Measurements from ENCODE around the gene PBX2.
A peak's percentile ranks its signal among the peaks of the same experiment; 100 is the strongest.
"Not testable (repeated sequence)": the region's sequence is repeated elsewhere in the genome, so short reads cannot be mapped to it uniquely, and the experiment has no call there.

PBX2 gene

GRCh38 chr6:32187009-32187709 is 2.8 kb downstream of the PBX2 start:
- TF ChIP-seq EZH2phosphoT487 (IDR thresholded peaks at IDR 0.05; ENCODE audit: borderline replicate concordance, low read length) (no peak), CTCF (IDR thresholded peaks at IDR 0.05; ENCODE audit: low read depth, low read length, poor library complexity, severe bottlenecking) (no peak)
- H4K20me1 ChIP-seq (ENCODE audit: control insufficient read depth, insufficient read depth, low read depth, low read length): no peaks in the 10 kb centered on the region
- peaks cover 9% of the 10 kb centered on the region for H3F3A ChIP-seq (ENCODE audit: control insufficient read depth, insufficient read depth)
- peaks cover 48% of the 10 kb centered on the region for H3K79me2 ChIP-seq (ENCODE audit: control insufficient read depth, low read length)
- H3K27me3 ChIP-seq (ENCODE audit: control insufficient read depth, low read length): no peaks in the 10 kb centered on the region
- H3K36me3 ChIP-seq (ENCODE audit: control insufficient read depth, low read length): peaks cover 69% of the 10 kb centered on the region
- peaks cover 54% of the 10 kb centered on the region for H3K4me1 ChIP-seq (ENCODE audit: control insufficient read depth, low read length)
- no peaks in the 10 kb centered on the region for H3K9me2 ChIP-seq (replicated peaks; ENCODE audit: control insufficient read depth, low read length)
- H3K9me3 ChIP-seq (ENCODE audit: control insufficient read depth, insufficient read depth, low read length): no peaks in the 10 kb centered on the region
- H3K4me2 ChIP-seq (ENCODE audit: low read length): peak overlapping the region; percentile 100
- H3K27ac ChIP-seq (ENCODE audit: low read depth, low read length): peak overlapping the region; percentile 36
- peak overlapping the region; percentile 44 for H3K4me3 ChIP-seq (ENCODE audit: low read length)

- not testable (repeated sequence) for H4K20me1 ChIP-seq (ENCODE audit: control insufficient read depth, insufficient read depth, low read depth, low read length); H3F3A ChIP-seq (ENCODE audit: control insufficient read depth, insufficient read depth); H3K27me3 ChIP-seq (ENCODE audit: control insufficient read depth, low read length); H3K9me3 ChIP-seq (ENCODE audit: control insufficient read depth, insufficient read depth, low read length); H3K4me3 ChIP-seq (ENCODE audit: low read length); H3K4me2 ChIP-seq (ENCODE audit: low read length); H3K9me2 ChIP-seq (replicated peaks; ENCODE audit: control insufficient read depth, low read length)
- Histone ChIP-seq H3K27ac (ENCODE audit: low read depth, low read length) (peak overlapping the region; percentile 36), H3K79me2 (ENCODE audit: control insufficient read depth, low read length) (peaks cover 42% of the 10 kb centered on the region), H3K36me3 (ENCODE audit: control insufficient read depth, low read length) (peaks cover 66% of the 10 kb centered on the region), H3K4me1 (ENCODE audit: control insufficient read depth, low read length) (peaks cover 46% of the 10 kb centered on the region)
These were observed 3.7 kb downstream of the PBX2 start for GRCh38 chr6:32186151-32186840.

DNA sequence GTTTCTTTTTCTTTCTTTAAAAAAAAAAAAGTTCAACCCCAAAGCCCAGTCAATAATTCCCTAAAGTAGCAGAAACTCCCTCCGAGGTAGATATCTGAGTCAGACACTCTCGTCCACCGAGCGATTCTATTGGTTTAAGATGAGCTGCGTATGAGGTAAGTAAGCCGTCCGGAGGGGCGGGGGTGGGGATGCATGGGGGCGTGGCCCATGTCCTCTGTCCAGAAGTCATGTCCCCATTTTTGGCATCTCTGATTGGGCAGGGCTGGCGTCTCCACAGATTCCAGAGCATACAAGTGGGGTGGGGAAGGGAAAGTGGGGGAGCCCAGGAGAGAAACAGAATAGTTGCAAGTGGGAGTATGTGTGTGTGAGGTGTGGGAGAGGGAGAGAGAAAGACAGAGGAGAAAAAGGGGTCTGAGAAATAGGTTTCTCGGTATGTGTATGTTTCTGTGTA is 4.3 kb downstream of the PBX2 start:
- not testable (repeated sequence) for H3K9me3 ChIP-seq (ENCODE audit: control insufficient read depth, insufficient read depth, low read length); H3K4me3 ChIP-seq (ENCODE audit: low read length); H4K20me1 ChIP-seq (ENCODE audit: control insufficient read depth, insufficient read depth, low read depth, low read length); H3K9me2 ChIP-seq (replicated peaks; ENCODE audit: control insufficient read depth, low read length); H3F3A ChIP-seq (ENCODE audit: control insufficient read depth, insufficient read depth); H3K27me3 ChIP-seq (ENCODE audit: control insufficient read depth, low read length); H3K27ac ChIP-seq (ENCODE audit: low read depth, low read length)
- H3K4me1 ChIP-seq (ENCODE audit: control insufficient read depth, low read length): peaks cover 41% of the 10 kb centered on the region
- peak overlapping the region; percentile 11; the same call in 1 of the 2 replicates for H3K4me2 ChIP-seq (ENCODE audit: low read length)
- H3K36me3 ChIP-seq (ENCODE audit: control insufficient read depth, low read length): peaks cover 66% of the 10 kb centered on the region
- H3K79me2 ChIP-seq (ENCODE audit: control insufficient read depth, low read length): peaks cover 39% of the 10 kb centered on the region

DNA sequence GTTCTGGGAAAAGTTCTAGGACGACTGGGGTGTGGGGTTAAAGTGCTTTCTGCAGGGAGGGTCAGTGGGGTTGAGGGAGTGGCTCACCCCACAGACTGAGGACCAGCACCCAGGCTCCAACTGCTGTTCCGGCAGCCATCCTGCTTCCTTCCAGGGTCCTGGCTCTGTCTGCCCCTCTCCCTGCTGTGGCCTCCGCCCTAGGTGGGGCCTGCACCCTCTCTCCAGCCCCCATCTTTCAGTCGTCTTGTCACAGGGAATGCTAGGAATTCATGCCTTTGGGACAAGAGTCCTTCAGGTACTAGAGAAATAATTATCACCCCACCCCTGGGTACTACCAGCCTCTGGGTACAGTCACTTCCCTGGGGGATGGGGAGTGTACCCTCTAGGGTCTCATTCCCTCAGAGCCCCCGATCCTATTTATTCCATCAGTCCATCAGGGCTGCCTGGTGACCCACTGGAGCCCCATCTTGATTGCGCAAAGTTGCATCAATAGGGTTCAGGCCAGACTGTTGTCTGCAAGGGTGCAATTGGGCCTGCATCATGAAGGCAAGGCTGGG is 5.8 kb downstream of the PBX2 start, which contains the start of gene AGER:
TSS of gene AGER (minus strand) at position 170 of the 557 bp plus-strand sequence. CDS start at position 139, 31 bp downstream.
- TF ChIP-seq EZH2phosphoT487 (IDR thresholded peaks at IDR 0.05; ENCODE audit: borderline replicate concordance, low read length) (no peak), CTCF (IDR thresholded peaks at IDR 0.05; ENCODE audit: low read depth, low read length, poor library complexity, severe bottlenecking) (no peak)
- H3K27ac ChIP-seq (ENCODE audit: low read depth, low read length): no peak within 1 kb of the TSS
- H3K79me2 ChIP-seq (ENCODE audit: control insufficient read depth, low read length): peaks cover 38% of the 10 kb centered on the region
- H3F3A ChIP-seq (ENCODE audit: control insufficient read depth, insufficient read depth): peaks cover 4% of the 10 kb centered on the region; the same call in 1 of the 2 replicates
- H3K4me3 ChIP-seq (ENCODE audit: low read length): no peak within 1 kb of the TSS
- H3K27me3 ChIP-seq (ENCODE audit: control insufficient read depth, low read length): no peaks in the 10 kb centered on the region
- no peaks in the 10 kb centered on the region for H3K9me3 ChIP-seq (ENCODE audit: control insufficient read depth, insufficient read depth, low read length)
- no peaks in the 10 kb centered on the region for H3K9me2 ChIP-seq (replicated peaks; ENCODE audit: control insufficient read depth, low read length)
- peaks cover 47% of the 10 kb centered on the region for H3K4me1 ChIP-seq (ENCODE audit: control insufficient read depth, low read length)
- no peaks in the 10 kb centered on the region for H4K20me1 ChIP-seq (ENCODE audit: control insufficient read depth, insufficient read depth, low read depth, low read length)
- peaks cover 78% of the 10 kb centered on the region for H3K36me3 ChIP-seq (ENCODE audit: control insufficient read depth, low read length)
- no peak within 1 kb of the TSS for H3K4me2 ChIP-seq (ENCODE audit: low read length)

Measured in DOHH2 (cell line).